ENCODE measurements around the gene ATP6V0D1.

The ATP6V0D1 gene

DNA sequence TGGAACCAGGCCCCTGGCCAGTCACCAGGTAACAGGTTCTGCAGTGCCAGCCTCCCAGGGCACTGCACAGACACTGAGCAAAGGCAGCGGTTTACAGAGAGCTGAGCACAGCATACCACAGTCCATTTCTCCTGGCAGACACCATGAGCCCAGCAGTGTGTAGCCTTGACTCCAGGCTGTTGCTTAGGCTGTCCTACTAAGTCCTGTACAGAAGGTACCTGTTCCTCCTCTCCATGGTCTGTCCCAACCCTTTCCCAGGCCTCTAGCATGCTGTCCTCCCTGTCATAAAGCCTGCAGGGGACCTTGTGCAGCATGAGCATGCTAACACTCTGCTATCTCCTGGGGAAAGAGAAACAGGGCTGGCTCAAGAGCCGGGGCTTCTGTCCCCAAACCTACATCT is 20.0 kb downstream of the ATP6V0D1 start:
- no peak for DNase-seq (ENCODE audit: low read depth, low spot score)
- CTCF ChIA-PET: interaction anchor here (0.9 to 10.4 kb wide), 7 partner anchors 10 to 202 kb away, joined by 3 to 154 read pairs (median 7); partner anchors contain the start of genes ATP6V0D1 and ZDHHC1
- TF ChIP-seq, protein P1, sequence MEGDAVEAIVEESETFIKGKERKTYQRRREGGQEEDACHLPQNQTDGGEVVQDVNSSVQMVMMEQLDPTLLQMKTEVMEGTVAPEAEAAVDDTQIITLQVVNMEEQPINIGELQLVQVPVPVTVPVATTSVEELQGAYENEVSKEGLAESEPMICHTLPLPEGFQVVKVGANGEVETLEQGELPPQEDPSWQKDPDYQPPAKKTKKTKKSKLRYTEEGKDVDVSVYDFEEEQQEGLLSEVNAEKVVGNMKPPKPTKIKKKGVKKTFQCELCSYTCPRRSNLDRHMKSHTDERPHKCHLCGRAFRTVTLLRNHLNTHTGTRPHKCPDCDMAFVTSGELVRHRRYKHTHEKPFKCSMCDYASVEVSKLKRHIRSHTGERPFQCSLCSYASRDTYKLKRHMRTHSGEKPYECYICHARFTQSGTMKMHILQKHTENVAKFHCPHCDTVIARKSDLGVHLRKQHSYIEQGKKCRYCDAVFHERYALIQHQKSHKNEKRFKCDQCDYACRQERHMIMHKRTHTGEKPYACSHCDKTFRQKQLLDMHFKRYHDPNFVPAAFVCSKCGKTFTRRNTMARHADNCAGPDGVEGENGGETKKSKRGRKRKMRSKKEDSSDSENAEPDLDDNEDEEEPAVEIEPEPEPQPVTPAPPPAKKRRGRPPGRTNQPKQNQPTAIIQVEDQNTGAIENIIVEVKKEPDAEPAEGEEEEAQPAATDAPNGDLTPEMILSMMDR (IDR thresholded peaks at IDR 0.05; ENCODE audit: insufficient read depth, low read length, missing control alignments): no peak
- POLR2A ChIA-PET: no interaction called here
- no peak overlapping the region for H3K4me3 ChIP-seq (ENCODE audit: low read depth, low read length)

DNA sequence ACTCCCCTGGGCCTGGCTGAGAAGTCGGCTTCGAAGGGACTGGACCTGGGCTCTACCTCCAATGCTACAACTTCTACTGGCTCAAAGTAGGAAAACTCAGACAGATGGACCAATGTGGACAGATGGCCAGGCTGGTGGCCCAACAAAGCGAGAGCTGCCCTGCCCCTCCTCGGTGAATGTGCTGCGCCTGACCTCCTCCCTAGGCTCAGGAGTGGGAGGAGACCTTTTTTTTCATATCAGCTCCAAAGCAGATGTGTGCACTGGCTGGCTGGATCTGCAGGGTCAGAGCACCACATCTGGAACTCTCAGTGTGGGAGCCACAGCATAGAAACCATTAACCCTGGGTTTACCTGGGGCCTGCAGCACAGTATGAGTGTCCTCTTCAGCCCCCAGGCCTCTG is 20.8 kb downstream of the ATP6V0D1 start:
- DNase-seq (ENCODE audit: low read depth, low spot score): no peak
- ChIA-PET CTCF (interaction anchor here (0.7 to 10.4 kb wide), 7 partner anchors 12 to 199 kb away, joined by 3 to 154 read pairs (median 4); partner anchors contain the start of genes ATP6V0D1 and ZDHHC1), POLR2A (no interaction called here)
- no peak overlapping the region for H3K4me3 ChIP-seq (ENCODE audit: low read depth, low read length)
- TF ChIP-seq, protein P1 (IDR thresholded peaks at IDR 0.05; ENCODE audit: insufficient read depth, low read length, missing control alignments): no peak

DNA sequence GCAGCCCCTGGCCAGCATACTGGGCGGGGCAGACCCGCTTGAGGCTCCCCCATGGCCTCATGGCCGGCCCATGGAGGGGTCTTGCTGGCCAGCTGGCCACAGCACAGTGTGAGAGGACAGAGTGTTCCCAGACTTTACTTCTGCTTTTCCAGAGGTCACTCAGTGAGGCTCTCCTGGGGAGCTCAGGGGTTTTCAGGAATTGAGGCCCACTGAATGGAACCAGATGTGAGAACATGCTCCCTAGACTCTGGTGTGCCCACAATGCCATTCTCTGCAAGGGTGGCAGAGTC is 21.2 kb downstream of the ATP6V0D1 start:
- CTCF ChIA-PET: interaction anchor here (0.7 to 10.4 kb wide), 6 partner anchors 8 to 199 kb away, joined by 3 to 154 read pairs (median 5); partner anchors contain the start of genes ATP6V0D1 and ZDHHC1
- TF ChIP-seq, protein P1 (IDR thresholded peaks at IDR 0.05; ENCODE audit: insufficient read depth, low read length, missing control alignments): no peak
- DNase-seq (ENCODE audit: low read depth, low spot score): no peak
- no peak overlapping the region for H3K4me3 ChIP-seq (ENCODE audit: low read depth, low read length)
- POLR2A ChIA-PET: no interaction called here

DNA sequence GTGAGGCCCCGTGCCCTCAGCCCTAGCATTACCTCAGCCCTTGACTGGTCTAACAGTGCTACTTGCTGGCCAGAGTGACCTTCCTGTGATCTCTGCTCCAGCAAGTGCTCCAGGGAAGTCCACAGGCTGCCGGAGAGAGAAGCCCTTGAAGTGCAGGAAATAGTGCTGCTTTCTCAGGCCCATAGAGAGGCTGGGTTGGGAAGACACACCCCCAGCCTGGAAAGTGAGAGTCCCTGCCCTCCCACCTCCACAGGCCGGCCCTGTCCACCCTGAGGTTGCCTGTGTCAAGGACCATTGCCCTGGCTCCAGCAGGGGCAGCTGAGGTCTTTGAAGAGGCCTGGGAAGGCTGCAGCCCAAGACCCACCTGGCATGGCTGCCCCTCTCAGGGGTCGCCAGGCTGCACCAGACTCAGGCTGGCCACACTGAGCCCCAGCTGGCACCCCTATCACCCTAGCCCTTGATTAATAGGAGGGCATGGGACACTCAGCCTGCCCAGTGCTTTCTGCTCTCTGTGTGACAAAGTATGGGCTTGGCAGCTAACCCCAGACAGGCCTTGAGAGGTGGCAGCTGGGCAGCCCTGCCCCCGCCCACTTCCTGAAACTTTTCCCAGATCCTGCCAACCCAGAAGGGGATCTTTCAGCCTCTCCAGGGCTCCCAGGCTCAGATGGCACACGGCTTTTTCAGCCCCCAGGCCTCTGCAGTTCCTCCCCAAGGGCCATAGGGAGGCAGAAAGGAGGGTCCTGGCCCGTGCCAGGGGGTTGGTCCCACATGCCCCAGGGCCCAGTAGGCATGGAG is 21.7 kb downstream of the ATP6V0D1 start:
- ChIA-PET POLR2A (no interaction called here), CTCF (interaction anchor here (1.0 to 10.4 kb wide), 7 partner anchors 8 to 198 kb away, joined by 3 to 154 read pairs (median 6); no protein-coding TSS in a partner anchor)
- TF ChIP-seq, protein P1 (IDR thresholded peaks at IDR 0.05; ENCODE audit: insufficient read depth, low read length, missing control alignments): no peak
- no peak for DNase-seq (ENCODE audit: low read depth, low spot score)
- H3K4me3 ChIP-seq (ENCODE audit: low read depth, low read length): no peak overlapping the region

DNA sequence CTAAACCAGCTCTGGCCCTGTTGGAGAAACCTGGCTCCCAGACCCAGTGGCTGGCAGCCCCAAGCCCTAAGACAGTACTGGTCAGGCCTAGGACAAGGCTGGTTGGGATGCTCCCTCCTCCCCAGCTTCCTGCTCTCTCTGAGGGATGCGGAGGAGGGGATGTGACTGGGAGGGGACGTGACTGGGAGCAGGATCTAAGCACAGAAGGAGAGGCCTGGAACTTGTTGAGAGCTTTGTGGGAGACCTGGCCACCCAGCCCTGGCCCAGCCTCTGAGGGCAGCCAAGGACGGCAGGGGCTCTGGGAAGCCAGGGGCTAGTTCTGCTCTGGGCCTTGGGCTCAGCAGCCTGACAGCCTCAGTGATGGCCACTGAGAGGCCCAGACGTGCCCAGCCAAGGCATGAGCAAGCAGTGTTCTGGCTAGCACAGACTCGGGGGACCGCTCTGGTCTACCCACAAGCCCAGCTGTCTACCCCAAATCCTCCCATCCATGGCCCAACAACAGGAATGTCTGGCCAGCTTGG is 22.8 kb downstream of the ATP6V0D1 start:
- TF ChIP-seq, protein P1 (IDR thresholded peaks at IDR 0.05; ENCODE audit: insufficient read depth, low read length, missing control alignments): no peak
- no peak for DNase-seq (ENCODE audit: low read depth, low spot score)
- H3K4me3 ChIP-seq (ENCODE audit: low read depth, low read length): no peak overlapping the region
- CTCF ChIA-PET: interaction anchor here (1.1 to 2.5 kb wide), 5 partner anchors 9 to 30 kb away, joined by 3 to 10 read pairs (median 6); no protein-coding TSS in a partner anchor
- POLR2A ChIA-PET: no interaction called here

DNA sequence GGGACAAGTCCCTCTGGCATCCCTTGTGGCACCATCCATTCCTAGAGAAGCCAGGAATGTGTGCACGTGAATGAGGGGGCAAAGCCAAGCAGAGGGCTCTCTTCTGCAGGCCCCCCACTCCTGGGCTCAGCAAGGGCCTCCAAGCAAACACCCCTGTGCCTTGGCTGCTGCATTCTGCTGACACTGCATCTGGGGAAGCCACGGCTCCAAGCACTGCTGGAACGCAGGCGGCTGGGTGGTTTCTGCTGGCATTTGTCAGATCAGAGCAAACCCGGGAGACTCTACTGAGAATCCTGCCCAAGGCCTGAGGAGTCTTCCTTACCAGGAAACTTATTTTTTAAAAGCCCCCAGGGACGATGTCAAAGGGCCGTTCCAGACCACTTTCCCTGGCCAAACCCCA is 23.3 kb downstream of the ATP6V0D1 start:
- DNase-seq (ENCODE audit: low read depth, low spot score): no peak
- POLR2A ChIA-PET: no interaction called here
- TF ChIP-seq, protein P1 (IDR thresholded peaks at IDR 0.05; ENCODE audit: insufficient read depth, low read length, missing control alignments): no peak
- no peak overlapping the region for H3K4me3 ChIP-seq (ENCODE audit: low read depth, low read length)
- CTCF ChIA-PET: interaction anchor here (1.1 to 2.5 kb wide), 4 partner anchors 10 to 29 kb away, joined by 3 to 10 read pairs (median 7); no protein-coding TSS in a partner anchor

Data from AG04449 (cell line).